D721Med (cell line): Measurements from ENCODE around the gene ARHGAP24.
A peak's percentile ranks its signal among the peaks of the same experiment; 100 is the strongest.

Experiments used
- DNase-seq: peaks from one replicate; pipeline ENCODE4 v3.0.0; 2011; ENCODE audit warnings: low spot score; ENCODE audit not compliant: insufficient read length
- FAIRE-seq: peaks from 2 replicates; lab custom pipeline; 2011; peaks lifted over from hg19 to GRCh38; lab: Jason Lieb, UNC
- TF ChIP-seq, protein P1 (sequence below): IDR thresholded peaks from 2 replicates; pipeline ENCODE4 v1.5.1; 2012; ENCODE audit warnings: mild to moderate bottlenecking, control low read depth; ENCODE audit not compliant: insufficient read depth; ENCODE audit errors: missing control alignments

Gene ARHGAP24

DNA sequence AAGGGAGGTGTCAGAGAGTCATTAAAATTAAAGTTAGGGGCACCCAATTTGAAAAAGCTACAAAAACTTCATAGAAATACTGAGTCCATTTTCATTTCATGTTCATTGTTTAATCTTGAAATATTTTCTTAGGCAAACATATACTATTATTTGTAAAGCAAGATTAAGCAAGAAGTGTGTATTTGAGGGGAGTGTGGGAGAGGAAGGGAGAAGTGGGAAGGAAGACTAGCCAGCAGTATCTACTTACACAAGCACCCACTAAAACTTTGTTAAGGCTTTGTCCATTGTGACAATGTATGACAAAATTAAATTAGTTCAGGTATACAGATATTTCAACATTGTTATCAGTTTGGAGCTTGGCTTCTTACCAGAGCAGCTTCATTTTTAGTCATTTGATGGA, 222.9 kb downstream of the ARHGAP24 start:
- TF ChIP-seq, protein P1, sequence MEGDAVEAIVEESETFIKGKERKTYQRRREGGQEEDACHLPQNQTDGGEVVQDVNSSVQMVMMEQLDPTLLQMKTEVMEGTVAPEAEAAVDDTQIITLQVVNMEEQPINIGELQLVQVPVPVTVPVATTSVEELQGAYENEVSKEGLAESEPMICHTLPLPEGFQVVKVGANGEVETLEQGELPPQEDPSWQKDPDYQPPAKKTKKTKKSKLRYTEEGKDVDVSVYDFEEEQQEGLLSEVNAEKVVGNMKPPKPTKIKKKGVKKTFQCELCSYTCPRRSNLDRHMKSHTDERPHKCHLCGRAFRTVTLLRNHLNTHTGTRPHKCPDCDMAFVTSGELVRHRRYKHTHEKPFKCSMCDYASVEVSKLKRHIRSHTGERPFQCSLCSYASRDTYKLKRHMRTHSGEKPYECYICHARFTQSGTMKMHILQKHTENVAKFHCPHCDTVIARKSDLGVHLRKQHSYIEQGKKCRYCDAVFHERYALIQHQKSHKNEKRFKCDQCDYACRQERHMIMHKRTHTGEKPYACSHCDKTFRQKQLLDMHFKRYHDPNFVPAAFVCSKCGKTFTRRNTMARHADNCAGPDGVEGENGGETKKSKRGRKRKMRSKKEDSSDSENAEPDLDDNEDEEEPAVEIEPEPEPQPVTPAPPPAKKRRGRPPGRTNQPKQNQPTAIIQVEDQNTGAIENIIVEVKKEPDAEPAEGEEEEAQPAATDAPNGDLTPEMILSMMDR: no peak
- FAIRE-seq (no peak), DNase-seq (no peak)

DNA sequence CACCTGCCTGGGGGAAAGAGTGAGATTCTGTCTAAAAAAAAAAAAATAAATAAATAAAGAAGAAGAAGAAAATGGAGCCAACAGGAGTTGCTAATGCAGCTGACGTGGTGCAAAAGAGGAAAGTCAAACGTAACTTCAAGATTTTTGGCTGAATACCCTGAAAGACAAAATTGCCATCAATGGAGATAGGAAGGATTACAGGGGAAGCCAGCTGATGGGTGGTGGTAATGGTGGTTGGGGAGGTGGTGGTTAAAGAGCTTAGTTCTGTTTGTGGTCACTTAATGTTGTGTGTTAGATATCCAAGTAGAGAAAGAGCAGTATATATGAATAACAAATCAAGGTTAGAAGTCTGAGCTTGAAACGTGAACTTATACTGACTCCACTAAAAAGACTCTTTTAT, 225.4 kb downstream of the ARHGAP24 start:
- TF ChIP-seq, protein P1: no peak
- FAIRE-seq (no peak), DNase-seq (no peak)

DNA sequence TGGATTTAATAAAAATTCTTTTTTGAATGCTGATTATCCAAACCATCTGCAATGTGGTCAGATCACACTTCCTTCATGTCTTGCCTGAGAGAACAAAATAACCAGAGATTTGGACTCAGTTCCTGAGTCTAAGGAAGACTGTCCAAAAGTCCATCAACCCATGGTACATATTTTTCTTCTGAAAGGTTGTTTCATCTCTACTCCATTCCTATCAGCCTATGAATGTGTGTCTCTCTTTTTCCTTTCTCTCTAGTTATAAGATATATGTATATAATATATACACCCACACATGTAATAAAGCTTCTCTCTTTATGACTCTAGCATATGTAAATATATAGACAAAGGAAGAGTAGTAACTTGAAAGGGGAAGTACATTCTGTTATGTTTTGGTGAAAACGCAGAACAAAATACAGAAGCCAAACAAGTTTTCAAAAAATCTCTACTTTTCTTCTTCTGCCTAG, 226.9 kb downstream of the ARHGAP24 start:
- no peak for FAIRE-seq
- TF ChIP-seq, protein P1: no peak
- DNase-seq: no peak

DNA sequence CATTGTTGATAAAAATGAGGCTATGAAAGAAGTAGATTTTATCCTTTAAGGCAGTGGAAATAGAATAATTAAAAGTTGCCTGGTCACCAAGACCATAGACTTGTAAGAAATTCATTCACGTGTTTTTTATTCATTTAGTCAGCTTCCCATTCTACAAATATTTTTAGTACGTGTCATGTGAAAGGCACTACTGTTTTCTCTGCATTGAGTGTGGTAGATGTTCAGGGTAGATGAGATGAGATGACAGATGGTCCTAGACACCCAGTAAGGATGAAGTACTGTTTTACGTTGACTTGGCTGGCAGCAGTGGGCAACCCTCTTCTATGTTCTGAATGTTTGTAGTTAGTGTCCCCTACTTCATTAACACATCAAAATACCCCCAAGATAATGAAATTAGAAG, 228.1 kb downstream of the ARHGAP24 start:
- DNase-seq (no peak), FAIRE-seq (no peak)
- TF ChIP-seq, protein P1: no peak

DNA sequence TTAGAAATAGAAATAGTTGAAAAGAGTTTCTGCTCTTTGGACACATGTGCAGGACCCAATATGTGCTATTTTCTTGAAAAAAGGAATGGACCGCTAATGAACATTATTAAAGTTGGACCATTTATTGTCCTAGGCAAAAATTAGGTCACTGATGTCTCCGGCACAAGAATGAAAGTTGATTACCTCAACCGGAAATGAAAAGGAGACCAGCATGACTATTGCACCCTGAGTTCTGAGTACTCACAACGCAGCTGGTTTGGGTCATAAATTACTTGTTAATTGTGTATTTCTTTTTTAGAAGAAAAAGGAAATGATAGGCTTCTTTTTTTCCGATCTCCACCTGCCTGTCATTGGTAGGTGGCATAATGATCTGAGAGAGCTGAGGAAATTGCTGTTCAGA, 232.7 kb downstream of the ARHGAP24 start:
- TF ChIP-seq, protein P1: no peak
- FAIRE-seq: no peak
- no peak for DNase-seq

DNA sequence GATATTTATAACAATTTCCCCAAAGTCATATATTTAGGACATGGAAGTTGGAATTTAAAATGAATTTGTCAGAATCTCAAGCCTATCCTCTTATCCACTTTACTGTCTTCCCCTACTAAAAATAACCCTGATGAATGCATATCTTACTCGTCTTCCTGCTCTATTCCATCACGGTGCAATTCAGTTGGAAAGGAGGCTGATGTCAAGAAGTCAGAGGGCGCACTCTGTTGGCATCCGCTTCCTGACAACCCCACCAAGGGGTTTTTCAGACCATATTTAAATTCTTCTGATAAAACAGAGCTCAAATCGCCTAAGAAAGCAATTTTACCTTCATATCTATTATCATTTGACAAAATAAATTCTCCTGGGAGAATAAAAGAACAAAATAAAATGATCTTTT, 233.5 kb downstream of the ARHGAP24 start:
- no peak for DNase-seq
- TF ChIP-seq, protein P1: peak; percentile 8
- FAIRE-seq: no peak

DNA sequence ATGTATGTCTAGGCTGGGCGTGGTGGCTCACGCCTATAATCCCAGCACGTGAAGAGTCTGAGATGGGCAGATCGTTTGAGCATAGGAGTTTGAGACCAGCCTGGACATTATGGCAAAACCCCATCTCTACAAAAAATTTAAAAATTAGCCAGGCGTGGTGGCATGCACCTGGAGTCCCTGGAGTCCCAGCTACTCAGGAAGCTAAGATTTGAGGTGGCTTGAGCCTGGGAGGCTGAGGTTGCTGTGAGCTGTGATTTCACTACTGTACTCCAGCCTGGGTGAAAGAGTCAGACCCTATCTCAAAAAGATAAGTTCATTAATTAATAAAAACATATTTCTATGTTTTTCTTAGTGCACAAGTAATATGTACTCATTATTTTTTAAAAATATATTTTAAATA, 238.1 kb downstream of the ARHGAP24 start:
- TF ChIP-seq, protein P1: no peak
- FAIRE-seq (no peak), DNase-seq (no peak)
